HG02623 (cell line): ENCODE measurements around the gene ARPC1A.
"Not testable (repeated sequence)": the region's sequence is repeated elsewhere in the genome, so short reads cannot be mapped to it uniquely, and the experiment has no call there.

ENCODE experiments used
- ATAC-seq: cut with Tn5 transposase; IDR thresholded peaks from one replicate; pipeline ENCODE4 v1.9.1; 2021; ENCODE audit warnings: moderate library complexity; ENCODE audit not compliant: unreplicated experiment

ARPC1A gene

DNA sequence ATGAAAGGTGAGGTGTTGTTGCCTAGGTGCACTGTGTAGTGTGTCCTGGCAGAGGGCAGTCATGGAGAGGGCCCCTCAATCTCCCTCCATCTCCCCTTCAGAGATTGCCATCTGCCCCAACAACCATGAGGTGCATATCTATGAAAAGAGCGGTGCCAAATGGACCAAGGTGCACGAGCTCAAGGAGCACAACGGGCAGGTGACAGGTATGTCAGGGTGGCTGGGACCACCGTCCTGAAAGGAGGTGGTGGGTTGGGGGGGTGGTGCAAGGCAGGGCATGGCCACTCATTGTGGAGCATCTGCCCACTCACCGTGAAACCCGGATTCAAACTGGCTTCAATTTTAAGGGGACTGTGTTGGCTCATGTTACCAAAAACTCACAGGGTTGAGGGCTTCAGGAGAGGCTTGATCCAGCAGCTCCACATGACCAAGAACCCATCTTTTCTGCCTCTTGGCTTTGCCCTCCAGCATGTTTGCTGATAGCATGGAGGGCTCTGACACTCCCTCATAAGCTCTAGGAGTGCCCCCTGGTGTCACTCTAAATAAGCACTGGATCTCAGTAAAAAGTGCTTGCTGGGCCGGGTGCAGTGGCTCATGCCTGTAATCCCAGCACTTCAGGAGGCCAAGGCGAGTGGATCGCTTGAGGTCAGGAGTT is 61.0 kb downstream of the ARPC1A start:
- no peak for ATAC-seq

- ATAC-seq = not testable (repeated sequence)
These were observed 61.5 kb downstream of the ARPC1A start for GRCh38 chr7:99387239-99387635.

DNA sequence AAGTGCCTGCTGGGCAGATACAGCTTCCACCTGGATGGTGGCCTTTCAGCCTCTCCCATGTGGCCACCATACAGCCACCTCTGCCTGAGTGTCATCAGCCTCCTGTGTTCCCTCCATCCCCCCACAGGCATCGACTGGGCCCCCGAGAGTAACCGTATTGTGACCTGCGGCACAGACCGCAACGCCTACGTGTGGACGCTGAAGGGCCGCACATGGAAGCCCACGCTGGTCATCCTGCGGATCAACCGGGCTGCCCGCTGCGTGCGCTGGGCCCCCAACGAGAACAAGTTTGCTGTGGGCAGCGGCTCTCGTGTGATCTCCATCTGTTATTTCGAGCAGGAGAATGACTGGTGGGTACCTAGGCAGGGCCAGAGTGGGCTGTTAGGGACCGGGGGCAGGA is 62.2 kb downstream of the ARPC1A start:
- no peak for ATAC-seq

- ATAC-seq = no peak
These were observed 64.1 kb downstream of the ARPC1A start for GRCh38 chr7:99389772-99390171.

- ATAC-seq = no peak
These were observed 65.4 kb downstream of the ARPC1A start for GRCh38 chr7:99390941-99391602.

- ATAC-seq = no peak
These were observed 66.3 kb downstream of the ARPC1A start for GRCh38 chr7:99392046-99392445.

GRCh38 chr7:99392659-99393354 is 67.1 kb downstream of the ARPC1A start:
- no peak for ATAC-seq

DNA sequence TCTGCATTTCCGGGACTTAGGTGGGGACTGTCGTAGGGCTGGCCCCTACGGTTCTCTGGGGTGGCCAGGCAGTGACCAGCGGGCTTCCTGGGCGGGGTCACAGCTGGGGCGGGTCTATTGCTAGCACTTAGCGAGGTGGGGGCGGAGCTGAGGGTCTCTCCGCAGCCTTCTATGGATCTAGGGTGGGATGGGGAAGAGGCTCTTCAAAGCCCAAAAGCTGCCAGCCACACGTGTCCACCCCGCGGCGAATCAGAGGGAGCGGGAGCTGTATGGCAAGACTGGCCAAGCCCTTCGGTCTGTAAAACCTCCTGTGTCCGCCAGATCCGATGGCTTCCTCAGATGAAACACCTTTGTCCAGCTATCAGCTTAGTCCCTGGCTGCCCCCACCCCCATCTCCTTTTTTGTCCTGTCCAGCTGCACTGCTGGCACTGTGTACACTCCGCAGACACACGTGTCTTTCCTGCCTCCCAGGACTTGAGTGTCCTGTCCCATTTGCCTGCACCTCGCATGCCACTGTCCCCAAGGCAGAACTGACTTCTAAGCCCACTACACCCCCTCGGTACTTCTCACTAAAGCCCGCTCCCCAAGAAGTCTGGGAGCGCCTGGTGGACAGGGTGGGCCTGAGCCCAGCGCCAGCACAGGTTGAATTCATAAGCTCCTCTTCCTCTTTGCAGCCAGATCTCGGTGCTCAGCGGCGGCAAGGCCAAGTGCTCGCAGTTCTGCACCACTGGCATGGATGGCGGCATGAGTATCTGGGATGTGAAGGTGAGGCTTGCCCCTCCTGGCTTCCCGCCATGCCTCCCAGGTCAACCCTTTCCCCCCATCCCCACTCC is 67.9 kb downstream of the ARPC1A start:
- no peak for ATAC-seq

GRCh38 chr7:99394188-99394502 is 68.4 kb downstream of the ARPC1A start:
- no peak for ATAC-seq

DNA sequence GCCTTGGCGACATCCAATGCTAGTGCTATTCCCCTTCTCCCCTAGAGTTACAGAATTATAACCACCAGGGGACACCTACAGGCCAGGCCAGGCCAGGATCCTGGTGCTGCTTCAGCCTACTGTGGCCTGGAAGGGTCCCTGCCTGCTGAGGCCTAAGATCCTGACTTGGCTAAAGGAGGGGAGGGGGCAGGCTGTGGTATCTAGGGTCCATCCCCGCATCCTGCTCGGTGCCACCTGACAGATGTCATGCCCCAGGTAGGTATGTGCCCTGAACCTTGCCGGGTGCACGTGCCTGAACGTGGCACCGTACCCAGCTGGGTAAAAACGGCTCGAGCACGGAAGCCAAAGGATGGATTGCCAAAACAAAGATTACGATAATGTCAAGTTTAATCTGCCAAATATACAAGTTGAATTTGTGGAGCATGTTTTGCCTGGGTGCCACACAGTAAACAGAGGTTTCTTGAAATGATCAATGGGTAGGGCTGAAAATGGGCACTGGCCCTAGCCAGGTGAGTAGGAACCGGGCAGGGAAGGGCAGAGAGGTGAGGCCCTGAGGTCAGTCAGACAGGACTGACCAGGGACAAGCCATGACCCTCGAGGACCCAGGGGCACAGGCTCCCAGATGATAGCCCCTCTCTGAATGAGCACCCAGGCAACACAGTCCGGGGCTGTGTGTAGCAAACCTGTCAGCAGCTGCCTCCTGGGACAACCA is 70.1 kb downstream of the ARPC1A start:
- ATAC-seq = no peak

- ATAC-seq = no peak
These were observed 71.0 kb downstream of the ARPC1A start for GRCh38 chr7:99396418-99397296.

DNA sequence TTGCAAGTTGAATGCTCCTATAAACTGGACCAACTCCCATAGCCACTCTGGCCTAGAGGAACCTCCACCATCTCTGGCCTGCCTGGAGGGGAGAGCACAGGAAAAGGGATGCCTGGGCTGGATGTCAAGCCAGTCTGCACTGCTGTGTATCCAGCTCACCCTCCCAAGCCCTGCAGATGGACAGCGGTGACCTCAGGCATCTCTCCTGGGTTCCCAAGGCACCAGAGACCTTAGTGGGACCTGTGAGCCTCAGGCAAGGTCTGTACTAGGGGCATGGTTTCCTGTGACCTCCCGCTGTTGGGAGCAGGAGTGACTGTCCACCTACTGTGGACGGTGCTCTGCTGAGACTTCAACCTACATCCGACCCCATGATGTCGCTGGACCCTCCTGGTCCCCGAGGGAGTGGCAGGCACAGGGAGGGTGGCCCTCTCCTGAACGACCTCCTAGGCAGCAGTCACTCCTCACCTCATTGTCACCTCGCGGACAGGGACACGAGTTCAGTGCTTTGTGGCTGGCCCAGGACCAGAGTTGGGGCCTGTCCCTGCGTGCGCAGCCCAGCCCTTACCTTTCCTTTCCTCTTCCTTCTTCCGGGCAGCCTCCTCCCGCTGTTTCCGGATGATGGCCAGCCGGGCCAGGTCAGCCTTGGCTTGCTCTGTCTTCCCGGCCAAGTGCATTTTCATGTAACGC is 71.7 kb downstream of the ARPC1A start:
- ATAC-seq = no peak

- ATAC-seq = no peak
These were observed 73.3 kb downstream of the ARPC1A start for GRCh38 chr7:99398891-99399445.

DNA sequence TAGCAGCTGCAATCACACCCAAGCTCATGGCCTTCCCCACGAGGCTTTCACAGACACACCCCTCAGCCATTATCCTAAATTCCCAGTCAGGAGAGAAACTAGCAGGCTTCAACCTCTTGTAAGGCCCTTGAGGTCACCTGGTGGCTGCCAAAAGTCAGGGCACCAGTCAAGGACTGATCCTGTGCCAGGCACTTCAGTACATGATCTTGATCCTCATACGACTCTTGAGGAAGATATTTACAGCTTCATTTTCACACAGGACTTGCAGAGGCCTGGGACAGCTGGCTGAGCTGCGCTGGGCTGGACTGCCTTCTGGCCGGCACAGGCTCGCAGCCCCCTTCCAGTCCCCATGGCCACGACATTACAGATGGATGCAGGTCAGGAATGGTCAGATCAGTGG is 73.9 kb downstream of the ARPC1A start:
- ATAC-seq = no peak

- no peak for ATAC-seq
These were observed 77.2 kb downstream of the ARPC1A start for GRCh38 chr7:99402854-99403253.

DNA sequence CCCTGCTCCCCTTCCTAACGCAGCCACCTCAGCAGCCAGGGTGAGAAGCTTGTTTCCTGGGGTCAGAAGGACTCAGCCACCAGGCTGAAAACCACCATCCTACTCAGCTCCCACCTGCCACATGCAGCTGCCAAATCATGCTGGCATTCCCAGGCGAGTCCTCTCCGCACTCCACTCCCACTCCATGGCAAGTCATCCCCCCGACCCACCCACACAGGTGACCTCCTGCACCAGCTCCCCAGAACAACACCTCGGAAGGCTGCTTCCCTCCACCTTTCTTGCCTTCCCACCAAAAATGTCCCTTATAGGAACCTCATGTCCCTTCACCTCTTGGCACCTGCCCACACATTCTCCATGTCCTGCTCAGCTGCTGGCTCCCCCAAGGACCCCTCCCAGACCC is 78.1 kb downstream of the ARPC1A start:
- ATAC-seq = no peak

DNA sequence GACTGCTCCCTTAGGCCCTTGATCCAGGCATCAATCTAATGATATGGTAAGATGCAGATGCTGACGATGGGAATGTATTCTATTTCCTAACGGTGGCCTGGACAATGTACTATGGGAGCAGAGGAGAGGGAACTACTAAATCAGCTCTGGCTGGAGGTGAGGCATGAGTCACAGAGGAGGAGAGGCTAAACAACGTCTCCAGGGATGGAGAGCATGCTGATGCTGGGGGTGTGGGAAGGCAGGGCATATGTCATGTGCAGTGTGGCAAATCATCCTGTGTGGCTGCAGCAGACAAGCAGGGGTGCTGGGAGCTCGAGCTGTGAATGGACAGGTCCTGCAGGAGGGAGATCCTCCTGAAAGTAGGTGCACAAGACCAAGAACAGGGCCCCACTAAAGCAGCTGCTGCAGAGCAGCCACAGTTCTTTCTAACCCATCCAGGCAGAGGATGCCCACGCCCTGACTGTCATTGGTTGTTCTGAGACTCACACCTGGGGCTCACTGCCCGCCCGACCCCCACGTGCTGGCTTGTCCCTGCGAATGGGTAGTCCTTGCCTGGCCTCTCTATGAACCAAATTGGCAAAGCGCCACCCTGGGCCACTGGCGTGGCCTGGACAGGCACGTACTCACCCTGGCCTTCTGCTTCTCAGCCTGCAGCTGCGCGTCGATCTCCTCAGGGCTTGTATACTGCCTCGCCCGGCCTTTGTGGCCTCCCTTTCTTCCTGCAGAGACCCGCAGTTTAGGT is 78.7 kb downstream of the ARPC1A start:
- ATAC-seq = no peak

DNA sequence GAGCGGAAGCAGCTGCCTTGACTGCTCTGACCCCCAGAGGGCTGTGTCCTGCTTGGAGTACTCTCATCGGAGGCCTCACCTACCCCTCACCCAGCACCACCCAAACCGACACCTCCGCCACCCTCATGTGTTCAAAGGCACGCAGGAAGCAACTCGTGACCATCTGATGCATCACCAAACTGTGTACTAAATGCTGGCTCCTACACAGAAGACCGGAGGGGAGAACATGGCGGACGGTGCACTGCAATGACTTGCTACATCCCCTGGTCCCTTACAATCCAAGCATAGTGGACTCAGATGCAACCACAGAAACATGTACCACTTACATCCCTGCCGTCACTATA is 79.3 kb downstream of the ARPC1A start:
- no peak for ATAC-seq
